ENCODE measurements around the gene PIP5KL1.

GRCh38 chr9:127887792-127888191, 42.8 kb downstream of the PIP5KL1 start:
- TF ChIP-seq CEBPB (IDR thresholded peaks at IDR 0.05) (no peak), CREB1 (IDR thresholded peaks at IDR 0.05; ENCODE audit: low read depth) (no peak), EP300 (IDR thresholded peaks at IDR 0.05; ENCODE audit: borderline replicate concordance) (no peak), ZBTB7A (IDR thresholded peaks at IDR 0.05; ENCODE audit: low read depth) (no peak), MAX (IDR thresholded peaks at IDR 0.05) (no peak), RAD21 (IDR thresholded peaks at IDR 0.05; ENCODE audit: low read depth) (no peak; the same call in 1 of the 2 replicates), EGR1 (IDR thresholded peaks at IDR 0.05) (no peak), TAF1 (IDR thresholded peaks at IDR 0.05; ENCODE audit: low read depth) (no peak), YY1 (IDR thresholded peaks at IDR 0.05; ENCODE audit: low read depth) (no peak), NFIC (IDR thresholded peaks at IDR 0.05) (no peak), REST (IDR thresholded peaks at IDR 0.05; ENCODE audit: low read depth) (no peak), TCF12 (IDR thresholded peaks at IDR 0.05; ENCODE audit: low read depth) (no peak)
